Activated T-cell treated with anti-CD3 and anti-CD28 coated beads for 48 hours (primary cell): Measurements from ENCODE around the gene DPYSL3.

Source experiments
- DNase-seq: peaks from one replicate; pipeline ENCODE4 v3.0.0-alpha.2; 2020; ENCODE audit warnings: low read depth

Gene DPYSL3

GRCh38 chr5:147403651-147404640, 105.9 kb downstream of the DPYSL3 start:
- no peak for DNase-seq

GRCh38 chr5:147400881-147401280, 109.0 kb downstream of the DPYSL3 start:
- DNase-seq, result no peak

GRCh38 chr5:147400126-147400809, 109.6 kb downstream of the DPYSL3 start:
- DNase-seq, result no peak

- DNase-seq, result no peak
These were observed 111.0 kb downstream of the DPYSL3 start for GRCh38 chr5:147398860-147399259.

GRCh38 chr5:147397616-147398015, 112.3 kb downstream of the DPYSL3 start:
- DNase-seq, result no peak

- no peak for DNase-seq
These were observed 113.6 kb downstream of the DPYSL3 start for GRCh38 chr5:147396070-147396823.

GRCh38 chr5:147393874-147394672, 115.8 kb downstream of the DPYSL3 start:
- no peak for DNase-seq

- no peak for DNase-seq
These were observed 118.1 kb downstream of the DPYSL3 start for GRCh38 chr5:147391781-147392180.

GRCh38 chr5:147390654-147391225, 119.1 kb downstream of the DPYSL3 start:
- no peak for DNase-seq

- DNase-seq, result no peak
These were observed 121.4 kb downstream of the DPYSL3 start for GRCh38 chr5:147388184-147389108.

- no peak for DNase-seq
These were observed 122.8 kb downstream of the DPYSL3 start for GRCh38 chr5:147387109-147387508.

- DNase-seq, result no peak
These were observed 125.3 kb downstream of the DPYSL3 start for GRCh38 chr5:147384346-147385193.

GRCh38 chr5:147382776-147383175, 127.1 kb downstream of the DPYSL3 start:
- no peak for DNase-seq

GRCh38 chr5:147381555-147381954, 128.3 kb downstream of the DPYSL3 start:
- no peak for DNase-seq

- no peak for DNase-seq
These were observed 132.2 kb downstream of the DPYSL3 start for GRCh38 chr5:147377682-147378081.

- DNase-seq, result no peak
These were observed 134.7 kb downstream of the DPYSL3 start for GRCh38 chr5:147375151-147375550.

GRCh38 chr5:147373328-147373727, 136.5 kb downstream of the DPYSL3 start:
- no peak for DNase-seq

- DNase-seq, result no peak
These were observed 137.7 kb downstream of the DPYSL3 start for GRCh38 chr5:147372191-147372590.

GRCh38 chr5:147371290-147371689, 138.6 kb downstream of the DPYSL3 start:
- no peak for DNase-seq
